GM12892 (cell line): ENCODE data around the gene TTLL11.

Experiments used
- DNase-seq: peaks from one replicate; pipeline ENCODE4 v3.0.0; 2011; ENCODE audit not compliant: insufficient read length
- FAIRE-seq: peaks from 2 replicates; lab custom pipeline; 2011; peaks lifted over from hg19 to GRCh38; lab: Jason Lieb, UNC
- POLR2A ChIP-seq: IDR thresholded peaks from 2 replicates; pipeline ENCODE4 v1.6.1; 2011; ENCODE audit warnings: low read depth, low read length, control low read depth
- POLR2AphosphoS5 ChIP-seq: IDR thresholded peaks from 2 replicates; pipeline ENCODE4 v1.6.1; 2011; ENCODE audit warnings: low read depth, low read length, control low read depth
- TAF1 ChIP-seq: IDR thresholded peaks from 2 replicates; pipeline ENCODE4 v1.6.1; 2011; ENCODE audit warnings: low read depth, mild to moderate bottlenecking, control low read depth, low read length, borderline replicate concordance

TTLL11 gene

GRCh38 chr9:121788686-121789366 lies 304.3 kb downstream of the TTLL11 start:
- no peak for DNase-seq
- FAIRE-seq = no peak
- TF ChIP-seq POLR2AphosphoS5 (no peak), TAF1 (no peak), POLR2A (no peak)

DNA sequence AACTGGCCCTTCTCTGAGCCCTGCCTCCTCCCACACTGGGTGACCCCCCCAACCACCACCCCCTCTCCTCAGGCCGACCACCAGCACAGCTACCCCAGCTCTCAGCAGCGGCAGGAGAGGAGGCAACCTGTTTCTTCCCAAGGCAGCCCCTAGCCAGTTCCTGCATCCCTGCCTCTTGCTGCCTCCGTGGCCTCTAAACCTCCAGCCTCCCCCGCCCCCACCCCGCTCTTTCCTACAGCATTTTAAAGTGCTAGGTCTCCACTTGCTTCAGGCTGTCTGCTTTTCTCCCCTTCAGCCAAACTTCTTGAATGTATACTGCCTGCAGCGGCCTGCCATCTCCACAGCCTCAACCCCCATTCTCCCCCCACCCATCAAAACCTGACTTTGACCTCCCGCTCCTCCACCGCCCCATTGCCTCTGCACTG lies 306.1 kb downstream of the TTLL11 start:
- FAIRE-seq (no peak), DNase-seq (peak; percentile 13)
- TF ChIP-seq TAF1 = no peak
- TF ChIP-seq POLR2AphosphoS5 = no peak
- no peak for TF ChIP-seq POLR2A

DNA sequence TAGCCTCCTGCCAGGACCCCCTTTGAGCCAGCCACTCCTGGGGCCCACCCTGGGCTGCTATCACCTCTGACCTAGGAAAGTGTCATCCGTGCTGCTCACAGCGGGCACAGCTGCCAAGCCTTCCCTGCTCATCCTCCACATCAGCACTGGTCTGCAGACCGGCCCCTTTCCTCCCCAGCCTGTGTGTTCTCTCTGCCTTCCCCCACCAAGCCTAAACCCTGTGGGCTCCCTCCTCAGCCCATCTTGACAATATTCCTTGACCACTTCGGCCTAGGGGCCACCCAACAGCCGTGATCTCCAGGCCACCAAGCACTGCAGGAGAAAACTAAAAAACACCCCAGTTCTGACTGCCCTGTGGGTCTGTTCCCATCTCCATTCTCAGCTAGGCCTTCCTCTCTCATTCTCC lies 306.6 kb downstream of the TTLL11 start:
- DNase-seq (peak; percentile 5), FAIRE-seq (no peak)
- TF ChIP-seq TAF1 (no peak), POLR2A (no peak), POLR2AphosphoS5 (no peak)

GRCh38 chr9:121785673-121786542 lies 307.2 kb downstream of the TTLL11 start:
- TF ChIP-seq POLR2A (no peak), POLR2AphosphoS5 (no peak), TAF1 (no peak)
- peak; percentile 9 for DNase-seq
- FAIRE-seq = no peak

DNA sequence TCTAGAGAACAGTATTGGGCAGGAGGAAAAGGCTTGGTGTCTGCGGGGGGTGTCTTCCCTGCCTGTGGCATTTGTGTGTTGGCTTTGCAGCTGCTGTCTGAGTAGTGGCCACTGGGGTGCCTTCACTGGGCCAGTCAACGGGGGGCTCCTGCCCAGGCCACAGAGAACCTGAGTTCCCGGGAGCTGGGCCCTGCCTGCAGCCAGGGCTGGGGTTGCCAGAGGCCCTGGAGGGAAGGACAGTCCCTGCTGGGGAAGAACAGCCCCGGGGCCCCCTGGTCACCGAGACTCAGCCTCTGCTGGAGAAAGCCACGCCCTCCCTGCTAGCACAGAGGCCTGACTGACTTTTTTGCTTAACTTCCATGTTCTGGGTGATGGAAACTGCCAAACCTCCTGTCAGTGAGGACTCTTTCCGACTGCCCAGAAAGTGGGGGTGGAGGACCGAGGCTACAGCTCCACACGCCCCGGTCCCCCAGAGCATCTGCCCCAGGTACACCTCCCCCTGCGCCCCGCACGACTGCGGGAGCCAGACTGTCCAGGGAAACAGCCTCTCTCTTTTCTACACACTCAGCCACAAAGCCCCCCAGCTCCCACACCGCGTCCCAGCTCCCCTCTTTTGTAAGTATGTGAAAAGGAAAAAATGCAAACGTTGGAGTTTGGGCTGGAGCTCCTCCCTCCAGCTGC lies 308.2 kb downstream of the TTLL11 start:
- DNase-seq (no peak), FAIRE-seq (no peak)
- TF ChIP-seq POLR2A (no peak), TAF1 (no peak), POLR2AphosphoS5 (no peak)

- no peak for FAIRE-seq
- no peak for DNase-seq
- TF ChIP-seq TAF1 (no peak), POLR2A (no peak), POLR2AphosphoS5 (no peak)
These were observed 309.3 kb downstream of the TTLL11 start for GRCh38 chr9:121783521-121784507.

DNA sequence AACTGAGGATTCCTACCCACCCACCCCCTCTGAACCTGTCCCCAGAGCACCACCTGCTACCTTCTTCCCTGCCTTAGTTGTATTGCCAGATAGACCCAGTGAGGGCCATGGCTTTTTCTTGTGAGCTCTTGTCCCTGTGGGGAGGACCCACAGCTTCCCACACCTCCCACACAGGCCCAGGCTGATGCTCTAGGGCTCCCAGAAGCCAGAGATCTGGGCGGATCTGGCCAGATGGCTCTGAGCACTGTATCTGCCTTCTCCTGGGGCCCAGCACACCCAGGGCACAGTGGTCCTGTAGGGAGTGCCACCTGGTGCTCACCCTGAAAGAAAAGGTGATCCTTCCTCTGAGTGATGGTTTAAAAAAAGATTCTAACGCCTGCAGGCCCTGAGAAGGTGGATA lies 310.0 kb downstream of the TTLL11 start:
- DNase-seq (peak; percentile 14), FAIRE-seq (no peak)
- no peak for TF ChIP-seq POLR2AphosphoS5
- TF ChIP-seq POLR2A = no peak
- no peak for TF ChIP-seq TAF1

DNA sequence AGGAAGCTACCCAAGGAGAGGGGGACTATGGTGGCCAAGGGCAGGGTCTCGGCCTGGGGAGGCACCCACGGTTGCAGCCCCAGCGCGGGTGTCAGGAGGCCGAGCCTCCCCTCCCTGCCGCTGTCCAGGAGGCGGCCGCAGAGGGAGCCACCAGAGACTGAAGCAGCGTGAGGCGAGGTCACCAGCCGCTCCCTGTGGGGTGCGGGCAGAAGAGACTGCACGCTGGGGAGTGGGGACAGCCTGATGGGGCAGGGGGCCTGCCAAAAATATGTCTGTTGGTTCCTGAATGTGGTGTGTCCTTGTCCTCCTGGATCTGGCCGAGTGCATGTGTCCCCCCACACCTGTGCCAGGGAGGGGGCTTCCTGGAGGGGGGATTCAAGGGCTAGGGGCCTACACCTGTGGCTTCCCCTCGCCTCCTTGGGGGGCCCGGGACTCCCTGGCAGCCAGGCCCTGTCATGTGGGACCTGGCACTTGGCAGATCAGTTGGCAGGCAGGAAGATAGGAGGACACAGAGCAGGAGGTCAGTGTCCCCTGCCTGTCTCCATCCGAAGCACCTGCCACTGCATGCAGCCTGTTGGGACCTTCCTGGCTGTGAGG lies 310.5 kb downstream of the TTLL11 start:
- FAIRE-seq (no peak), DNase-seq (peak; percentile 7)
- TF ChIP-seq POLR2AphosphoS5 (no peak), POLR2A (no peak), TAF1 (no peak)

DNA sequence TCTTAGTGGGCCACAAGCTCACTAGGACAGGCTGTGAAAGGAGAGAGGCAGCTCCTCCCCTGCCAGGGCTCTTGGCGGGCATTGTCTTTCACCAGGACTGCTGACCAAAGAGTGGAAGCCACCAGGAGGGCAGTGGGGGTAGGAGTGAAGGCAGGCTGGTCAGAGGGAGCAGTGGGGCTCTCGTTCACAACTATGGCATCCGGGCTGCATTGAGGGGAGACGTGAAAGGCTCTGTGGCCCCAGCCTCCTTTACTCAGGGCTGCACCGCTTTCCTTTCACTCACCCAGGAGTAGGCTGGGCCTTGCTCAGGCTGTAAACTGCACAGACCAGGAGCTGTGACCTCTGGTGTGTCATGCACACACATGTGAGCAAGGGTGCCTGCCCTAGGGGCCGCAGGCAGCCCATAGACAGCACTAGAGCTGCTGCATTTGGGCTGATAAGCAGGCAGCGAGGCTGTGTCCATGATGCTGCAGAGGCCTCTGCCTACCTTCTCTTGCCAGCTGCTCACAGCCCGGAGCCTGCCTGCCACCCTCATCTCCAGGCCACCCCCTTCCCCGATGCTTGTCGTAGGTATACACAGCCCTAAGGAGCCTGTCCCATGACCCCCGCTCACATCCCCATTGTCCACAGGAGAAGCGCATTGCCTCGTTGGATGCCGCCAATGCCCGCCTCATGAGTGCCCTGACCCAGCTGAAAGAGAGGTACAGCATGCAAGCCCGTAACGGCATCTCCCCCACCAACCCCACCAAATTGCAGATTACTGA lies 311.2 kb downstream of the TTLL11 start:
- TF ChIP-seq POLR2AphosphoS5 (no peak), TAF1 (no peak), POLR2A (no peak)
- no peak for FAIRE-seq
- DNase-seq = peak; percentile 3

GRCh38 chr9:121781145-121781548 lies 312.0 kb downstream of the TTLL11 start:
- TF ChIP-seq POLR2AphosphoS5 (no peak), POLR2A (no peak), TAF1 (no peak)
- FAIRE-seq (no peak), DNase-seq (no peak)
